SK-N-SH treated with all-trans-retinoic acid at 6 μM for 48 hours (cell line): ENCODE measurements around the gene EPS8L1.

ENCODE experiments used
- ATAC-seq: fragments of 200-7000 bp; cut with Tn5 transposase; 3 replicates; pipeline ENCODE4 v1.9.1; 2020; ENCODE audit warnings: mild to moderate bottlenecking, moderate library complexity
- ARNTL ChIP-seq: fragments of 450-650 bp; formaldehyde crosslinking; IDR thresholded peaks from 2 replicates; pipeline ENCODE4 v1.5.0; 2020; ENCODE audit warnings: low read depth, mild to moderate bottlenecking, moderate library complexity, borderline replicate concordance
- BACH2 ChIP-seq: fragments of 250-450 bp; sonication (Bioruptor Pico); IDR thresholded peaks from 2 replicates; pipeline ENCODE4 v1.9.0; 2021; ENCODE audit warnings: mild to moderate bottlenecking, borderline replicate concordance
- CSDC2 ChIP-seq: fragments of 250-450 bp; sonication (Bioruptor Pico); IDR thresholded peaks from 2 replicates; pipeline ENCODE4 v1.5.0; 2020; ENCODE audit warnings: mild to moderate bottlenecking, moderate library complexity
- CSRNP3 ChIP-seq: fragments of 250-450 bp; sonication (Bioruptor Pico); IDR thresholded peaks from 2 replicates; pipeline ENCODE4 v1.5.1; 2021; ENCODE audit warnings: mild to moderate bottlenecking, moderate library complexity
- ESRRG ChIP-seq: fragments of 250-450 bp; sonication (Bioruptor Pico); IDR thresholded peaks from 2 replicates; pipeline ENCODE4 v1.6.1; 2021; ENCODE audit warnings: mild to moderate bottlenecking
- GLIS3 ChIP-seq: fragments of 250-450 bp; sonication (Bioruptor Pico); IDR thresholded peaks from 2 replicates; pipeline ENCODE4 v1.5.0; 2020; ENCODE audit warnings: mild to moderate bottlenecking, moderate library complexity
- ISL1 ChIP-seq: fragments of 250-450 bp; sonication (Bioruptor Pico); IDR thresholded peaks from 2 replicates; pipeline ENCODE4 v2.1.2; 2022; ENCODE audit warnings: mild to moderate bottlenecking, moderate library complexity
- OSR1 ChIP-seq: fragments of 250-450 bp; sonication (Bioruptor Pico); IDR thresholded peaks from 2 replicates; pipeline ENCODE4 v1.8.0; 2022; ENCODE audit warnings: moderate library complexity, mild to moderate bottlenecking, inconsistent platforms
- PATZ1 ChIP-seq: fragments of 250-450 bp; sonication (Bioruptor Pico); IDR thresholded peaks from 2 replicates; pipeline ENCODE4 v1.8.0; 2020; ENCODE audit warnings: mild to moderate bottlenecking, moderate library complexity, borderline replicate concordance
- POU6F1 ChIP-seq: fragments of 250-450 bp; sonication (Bioruptor Pico); IDR thresholded peaks from 2 replicates; pipeline ENCODE4 v1.8.0; 2021; ENCODE audit warnings: low read depth, mild to moderate bottlenecking, moderate library complexity, borderline replicate concordance
- PPARA ChIP-seq: fragments of 250-450 bp; sonication (Bioruptor Pico); IDR thresholded peaks from 2 replicates; pipeline ENCODE4 v1.5.0; 2020; ENCODE audit warnings: mild to moderate bottlenecking, borderline replicate concordance
- RARB ChIP-seq: fragments of 250-450 bp; sonication (Bioruptor Pico); IDR thresholded peaks from 2 replicates; pipeline ENCODE4 v1.8.0; 2021; ENCODE audit warnings: mild to moderate bottlenecking, moderate library complexity
- SNAI2 ChIP-seq: fragments of 250-450 bp; sonication (Bioruptor Pico); IDR thresholded peaks from 2 replicates; pipeline ENCODE4 v1.5.0; 2020; ENCODE audit warnings: mild to moderate bottlenecking, moderate library complexity
- TCF4 ChIP-seq: fragments of 250-450 bp; sonication (Bioruptor Pico); IDR thresholded peaks from 2 replicates; pipeline ENCODE4 v1.8.0; 2021; ENCODE audit warnings: mild to moderate bottlenecking, moderate library complexity, borderline replicate concordance
- TOX ChIP-seq: fragments of 250-450 bp; sonication (Bioruptor Pico); IDR thresholded peaks from 2 replicates; pipeline ENCODE4 v1.8.0; 2021; ENCODE audit warnings: mild to moderate bottlenecking, moderate library complexity, borderline replicate concordance
- ZFP3 ChIP-seq: fragments of 250-450 bp; sonication (Bioruptor Pico); IDR thresholded peaks from 2 replicates; pipeline ENCODE4 v1.5.0; 2020; ENCODE audit warnings: mild to moderate bottlenecking, moderate library complexity
- ZFP30 ChIP-seq: fragments of 450-650 bp; formaldehyde crosslinking; IDR thresholded peaks from 2 replicates; pipeline ENCODE4 v1.5.0; 2022; ENCODE audit warnings: mild to moderate bottlenecking, moderate library complexity
- ZNF565 ChIP-seq: fragments of 450-650 bp; formaldehyde crosslinking; conservative IDR thresholded peaks from 2 replicates; pipeline ENCODE4 v1.5.0; 2020; ENCODE audit warnings: low read depth, mild to moderate bottlenecking, moderate library complexity
- ZNF70 ChIP-seq: fragments of 450-650 bp; formaldehyde crosslinking; IDR thresholded peaks from 2 replicates; pipeline ENCODE4 v1.5.0; 2020; ENCODE audit warnings: mild to moderate bottlenecking, moderate library complexity
- ZNF8 ChIP-seq: fragments of 450-650 bp; formaldehyde crosslinking; IDR thresholded peaks from 2 replicates; pipeline ENCODE4 v1.5.0; 2020; ENCODE audit warnings: mild to moderate bottlenecking, moderate library complexity
- TF ChIP-seq, protein P1 (sequence below): fragments of 250-450 bp; sonication (Bioruptor Pico); IDR thresholded peaks from 2 replicates; pipeline ENCODE4 v1.5.1; 2020; ENCODE audit warnings: low read depth, mild to moderate bottlenecking, moderate library complexity
- TF ChIP-seq, protein P2 (sequence below): fragments of 250-450 bp; sonication (Bioruptor Pico); IDR thresholded peaks from 2 replicates; pipeline ENCODE4 v1.5.0; 2020; ENCODE audit warnings: mild to moderate bottlenecking, moderate library complexity

The EPS8L1 gene

GRCh38 chr19:55046975-55047622, 28.6 kb upstream of the EPS8L1 start:
- TF ChIP-seq RARB (CRISPR knock-in tag) (no peak), PPARA (CRISPR knock-in tag) (no peak), POU6F1 (no peak), ZNF565 (CRISPR knock-in tag) (no peak), PATZ1 (no peak), ZNF70 (CRISPR knock-in tag) (no peak), BACH2 (CRISPR knock-in tag) (no peak), TCF4 (CRISPR knock-in tag) (no peak), CSRNP3 (CRISPR knock-in tag) (no peak), ZNF8 (CRISPR knock-in tag) (no peak), CSDC2 (CRISPR knock-in tag) (no peak), ZFP3 (CRISPR knock-in tag) (no peak), ZFP30 (CRISPR knock-in tag) (no peak), SNAI2 (CRISPR knock-in tag) (no peak), TOX (no peak), ISL1 (CRISPR knock-in tag) (no peak), GLIS3 (CRISPR knock-in tag) (no peak), OSR1 (CRISPR knock-in tag) (no peak)
- TF ChIP-seq, protein P1, sequence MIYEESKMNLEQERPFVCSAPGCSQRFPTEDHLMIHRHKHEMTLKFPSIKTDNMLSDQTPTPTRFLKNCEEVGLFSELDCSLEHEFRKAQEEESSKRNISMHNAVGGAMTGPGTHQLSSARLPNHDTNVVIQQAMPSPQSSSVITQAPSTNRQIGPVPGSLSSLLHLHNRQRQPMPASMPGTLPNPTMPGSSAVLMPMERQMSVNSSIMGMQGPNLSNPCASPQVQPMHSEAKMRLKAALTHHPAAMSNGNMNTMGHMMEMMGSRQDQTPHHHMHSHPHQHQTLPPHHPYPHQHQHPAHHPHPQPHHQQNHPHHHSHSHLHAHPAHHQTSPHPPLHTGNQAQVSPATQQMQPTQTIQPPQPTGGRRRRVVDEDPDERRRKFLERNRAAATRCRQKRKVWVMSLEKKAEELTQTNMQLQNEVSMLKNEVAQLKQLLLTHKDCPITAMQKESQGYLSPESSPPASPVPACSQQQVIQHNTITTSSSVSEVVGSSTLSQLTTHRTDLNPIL (CRISPR knock-in tag): no peak
- TF ChIP-seq, protein P2, sequence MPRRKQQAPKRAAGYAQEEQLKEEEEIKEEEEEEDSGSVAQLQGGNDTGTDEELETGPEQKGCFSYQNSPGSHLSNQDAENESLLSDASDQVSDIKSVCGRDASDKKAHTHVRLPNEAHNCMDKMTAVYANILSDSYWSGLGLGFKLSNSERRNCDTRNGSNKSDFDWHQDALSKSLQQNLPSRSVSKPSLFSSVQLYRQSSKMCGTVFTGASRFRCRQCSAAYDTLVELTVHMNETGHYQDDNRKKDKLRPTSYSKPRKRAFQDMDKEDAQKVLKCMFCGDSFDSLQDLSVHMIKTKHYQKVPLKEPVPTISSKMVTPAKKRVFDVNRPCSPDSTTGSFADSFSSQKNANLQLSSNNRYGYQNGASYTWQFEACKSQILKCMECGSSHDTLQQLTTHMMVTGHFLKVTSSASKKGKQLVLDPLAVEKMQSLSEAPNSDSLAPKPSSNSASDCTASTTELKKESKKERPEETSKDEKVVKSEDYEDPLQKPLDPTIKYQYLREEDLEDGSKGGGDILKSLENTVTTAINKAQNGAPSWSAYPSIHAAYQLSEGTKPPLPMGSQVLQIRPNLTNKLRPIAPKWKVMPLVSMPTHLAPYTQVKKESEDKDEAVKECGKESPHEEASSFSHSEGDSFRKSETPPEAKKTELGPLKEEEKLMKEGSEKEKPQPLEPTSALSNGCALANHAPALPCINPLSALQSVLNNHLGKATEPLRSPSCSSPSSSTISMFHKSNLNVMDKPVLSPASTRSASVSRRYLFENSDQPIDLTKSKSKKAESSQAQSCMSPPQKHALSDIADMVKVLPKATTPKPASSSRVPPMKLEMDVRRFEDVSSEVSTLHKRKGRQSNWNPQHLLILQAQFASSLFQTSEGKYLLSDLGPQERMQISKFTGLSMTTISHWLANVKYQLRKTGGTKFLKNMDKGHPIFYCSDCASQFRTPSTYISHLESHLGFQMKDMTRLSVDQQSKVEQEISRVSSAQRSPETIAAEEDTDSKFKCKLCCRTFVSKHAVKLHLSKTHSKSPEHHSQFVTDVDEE (CRISPR knock-in tag): no peak
- no peak for ATAC-seq

- TF ChIP-seq CSDC2 (CRISPR knock-in tag) (no peak), ESRRG (CRISPR knock-in tag) (no peak), ZNF565 (CRISPR knock-in tag) (no peak), ZNF70 (CRISPR knock-in tag) (no peak), ARNTL (no peak), TCF4 (CRISPR knock-in tag) (no peak), SNAI2 (CRISPR knock-in tag) (no peak), ZNF8 (CRISPR knock-in tag) (no peak), BACH2 (CRISPR knock-in tag) (no peak), CSRNP3 (CRISPR knock-in tag) (no peak), GLIS3 (CRISPR knock-in tag) (no peak), ZFP3 (CRISPR knock-in tag) (no peak), PPARA (CRISPR knock-in tag) (no peak)
- TF ChIP-seq, protein P1 (CRISPR knock-in tag): no peak
- TF ChIP-seq, protein P2 (CRISPR knock-in tag): no peak
- TF ChIP-seq, all 23 proteins: peak for 0
- ATAC-seq: no peak
Measured at GRCh38 chr19:55047951-55048350, 27.7 kb upstream of the EPS8L1 start.
